Transverse colon (tissue), 4 donors: ENCODE results near the gene APOBEC2. TPM values are rescaled to one million over a fixed set of nuclear protein-coding genes. Genes with fewer than 3 reads are reported as not detected.

Experiments
- DNase-seq: peaks from one replicate; pipeline ENCODE4 v3.0.0-alpha.2; 2019
- H3K27ac ChIP-seq, 4 donors: fragments of 200-600 bp; sonication (generic); 2 replicates each; pipeline ENCODE4 v1.5.1; 2016 to 2018; ENCODE audit warnings: inconsistent platforms in 4 of 4
- H3K27me3 ChIP-seq: fragments of 200-600 bp; sonication (generic); 2 replicates; pipeline ENCODE4 v1.5.1; 2017; ENCODE audit warnings: inconsistent platforms
- H3K36me3 ChIP-seq, 4 donors: fragments of 200-600 bp; sonication (generic); 2 replicates each; pipeline ENCODE4 v1.5.1; 2017 to 2019; ENCODE audit warnings: inconsistent platforms in 4 of 4
- H3K4me1 ChIP-seq, 4 donors: fragments of 200-600 bp; sonication (generic); 2 replicates each; pipeline ENCODE4 v1.5.1; 2017 to 2020; ENCODE audit warnings: inconsistent platforms in 4 of 4
- H3K4me3 ChIP-seq, 4 donors: fragments of 200-600 bp; sonication (generic); 1 replicate in 1 of 4; 2 replicates in 3 of 4; pipeline versions ENCODE4 v1.5.1 to v1.6.1; 2017 to 2019; ENCODE audit warnings: inconsistent platforms in 4 of 4
- H3K9me3 ChIP-seq, 2 donors: fragments of 200-600 bp; sonication (generic); 2 replicates each; pipeline ENCODE4 v1.5.1; 2017 to 2019; ENCODE audit warnings: inconsistent platforms in 2 of 2
- CTCF ChIP-seq, 5 experiments: fragments of 200-600 bp in 3 of 5; fragments of 450-650 bp in 2 of 5; sonication (generic) in 3 of 5; IDR thresholded peaks; 1 replicate in 2 of 5; 2 replicates in 3 of 5; pipeline ENCODE4 v1.5.1; 2016 to 2017; ENCODE audit warnings: antibody characterized with exemption in 5 of 5, inconsistent platforms in 3 of 5, mild to moderate bottlenecking in 2 of 5, moderate library complexity in 1 of 5
- EP300 ChIP-seq: sonication (generic); formaldehyde crosslinking; IDR thresholded peaks from one replicate; pipeline ENCODE4 v1.6.1; 2017; ENCODE audit warnings: antibody characterized with exemption, low read depth
- POLR2A ChIP-seq: fragments of 450-650 bp; IDR thresholded peaks from one replicate; pipeline ENCODE4 v1.6.1; 2016; ENCODE audit warnings: antibody characterized with exemption, mild to moderate bottlenecking, moderate library complexity
- POLR2AphosphoS5 ChIP-seq, 3 donors: sonication (generic); formaldehyde crosslinking; IDR thresholded peaks; one replicate each; pipeline ENCODE4 v1.6.1; 2016; ENCODE audit warnings: antibody characterized with exemption in 3 of 3
- WGBS, 2 donors: methylation state at CpG; one replicate each; pipeline ENCODE4 v1.1.5; 2018; ENCODE audit warnings: low coverage in 1 of 2; 5-methylcytosine and 5-hydroxymethylcytosine counted together
- in situ Hi-C, 4 donors: fragments of 200-750 bp; cut with MboI; loops; one replicate each; pipeline versions ENCODE4 v1.15.0 to v1.15.1; 2017; ENCODE audit warnings: low sequenced_read_pairs in 3 of 4, low pct_ligation_motif_present in 1 of 4, low pct_unique_long_range_greater_than_20kb in 1 of 4
- intact Hi-C: fragments of 100-400 bp; cut with DNase I; formaldehyde crosslinking; loops from one replicate; pipeline ENCODE4 v1.15.1; 2023; ENCODE audit warnings: low total_unique reads
- total RNA-seq, 4 donors: library from RNA; depleted of rRNA; stranded (reverse); fragments of >200 nt; gene quantifications; one replicate each; pipeline ENCODE4 v1.1.0, GENCODE V29; 2016

The APOBEC2 gene
- total RNA-seq, 4 donors from 2014 or later = not detected

- Histone ChIP-seq H3K27me3 (no peaks in the 10 kb centered on the region), H3K9me3 (no peaks in the 10 kb centered on the region), H3K4me3 (no peak overlapping the region), H3K27ac (no peak overlapping the region), H3K36me3 (no peaks in the 10 kb centered on the region), H3K4me1 (no peaks in the 10 kb centered on the region)
- DNase-seq = no peak
- WGBS, 2 donors = 80% methylated on average over 3 of the region's 3 CpGs; no CpG with 5 or more reads in 1 of the 2 donors
- in situ Hi-C loops = loop anchor here in 2 of 4 donors (10.0 kb wide), 1 partner anchor 127 kb away; no protein-coding TSS in a partner anchor
- intact Hi-C loops = no loop called here
- TF ChIP-seq EP300 (no peak), CTCF (IDR thresholded peaks at IDR 0.05) (no peak), POLR2A (no peak), POLR2AphosphoS5 (IDR thresholded peaks at IDR 0.05) (no peak)
Measured at GRCh38 chr6:41021832-41022231, 31.2 kb upstream of the APOBEC2 start.

- Histone ChIP-seq H3K4me1 (peaks cover 0 to 4% (median 0%) of the 10 kb centered on the region in 4 donors), H3K36me3 (no peaks in the 10 kb centered on the region), H3K27me3 (no peaks in the 10 kb centered on the region), H3K9me3 (no peaks in the 10 kb centered on the region), H3K27ac (no peak overlapping the region), H3K4me3 (no peak overlapping the region)
- in situ Hi-C loops (loop anchor here in 2 of 4 donors (10.0 kb wide), 1 partner anchor 127 kb away; no protein-coding TSS in a partner anchor), intact Hi-C loops (no loop called here)
- DNase-seq = no peak
- TF ChIP-seq CTCF (IDR thresholded peaks at IDR 0.05) (no peak), POLR2AphosphoS5 (IDR thresholded peaks at IDR 0.05) (no peak), POLR2A (no peak), EP300 (no peak)
Measured at GRCh38 chr6:41022294-41022693, 30.7 kb upstream of the APOBEC2 start.

- Histone ChIP-seq H3K27me3 (no peaks in the 10 kb centered on the region), H3K36me3 (no peaks in the 10 kb centered on the region), H3K9me3 (no peaks in the 10 kb centered on the region), H3K4me3 (no peak overlapping the region), H3K27ac (no peak overlapping the region), H3K4me1 (peaks cover 5 to 10% (median 6%) of the 10 kb centered on the region in 4 donors)
- WGBS, 2 donors = 100% methylated on average over 3 of the region's 3 CpGs; no CpG with 5 or more reads in 1 of the 2 donors
- DNase-seq = no peak
- intact Hi-C loops (no loop called here), in situ Hi-C loops (loop anchor here in 2 of 4 donors (10.0 kb wide), 1 partner anchor 128 kb away; no protein-coding TSS in a partner anchor)
- no peak for TF ChIP-seq POLR2AphosphoS5 (IDR thresholded peaks at IDR 0.05)
- no peak for TF ChIP-seq POLR2A
- no peak for TF ChIP-seq CTCF (IDR thresholded peaks at IDR 0.05)
- no peak for TF ChIP-seq EP300
Measured at GRCh38 chr6:41023114-41023513, 29.9 kb upstream of the APOBEC2 start.

- WGBS, 2 donors = 82 to 83% methylated on average over 1 to 3 of the region's 3 CpGs
- Histone ChIP-seq H3K27me3 (no peaks in the 10 kb centered on the region), H3K4me3 (no peak overlapping the region), H3K36me3 (no peaks in the 10 kb centered on the region), H3K27ac (no peak overlapping the region), H3K9me3 (no peaks in the 10 kb centered on the region), H3K4me1 (peaks cover 9 to 20% (median 12%) of the 10 kb centered on the region in 4 donors)
- in situ Hi-C loops (loop anchor here in 3 of 4 donors (10.0 to 25.0 kb wide), 3 partner anchors 131 to 1664 kb away; no protein-coding TSS in a partner anchor), intact Hi-C loops (no loop called here)
- DNase-seq = no peak
- TF ChIP-seq POLR2AphosphoS5 (IDR thresholded peaks at IDR 0.05) (no peak), CTCF (IDR thresholded peaks at IDR 0.05) (no peak), EP300 (no peak), POLR2A (no peak)
Measured at GRCh38 chr6:41025966-41026530, 27.0 kb upstream of the APOBEC2 start.
